WTC11 (cell line): ENCODE data around the gene GRAMD1B. TPM values are rescaled to one million over a fixed set of nuclear protein-coding genes. Genes with fewer than 3 reads are reported as not detected.

Experiments used
- ATAC-seq: fragments of 200-7000 bp; cut with Tn5 transposase; 2 replicates; pipeline ENCODE4 v1.10.0; 2021; ENCODE audit warnings: mild to moderate bottlenecking, moderate library complexity
- CTCF ChIA-PET: fragments of 300-600 bp; sonication (Branson Sonifier 250); formaldehyde crosslinking; loops from one replicate; lab custom pipeline; 2021; ENCODE audit warnings: antibody characterized with exemption; lab: Charles Lee
- POLR2A ChIA-PET: fragments of 350-600 bp; sonication (Branson Sonifier 250); formaldehyde crosslinking; loops from one replicate; lab custom pipeline; 2021; ENCODE audit warnings: antibody characterized with exemption; lab: Charles Lee
- DNase-seq: peaks from one replicate; pipeline ENCODE4 v3.0.0; 2021; ENCODE audit warnings: low spot score
- H3K27ac Mint-ChIP-seq: 2 replicates; pipeline ENCODE4 v1.8.0; 2021; ENCODE audit warnings: mixed read lengths
- H3K27me3 Mint-ChIP-seq: 2 replicates; pipeline ENCODE4 v1.8.0; 2021; ENCODE audit warnings: low read depth, mild to moderate bottlenecking, moderate library complexity, mixed read lengths
- H3K36me3 Mint-ChIP-seq: 2 replicates; pipeline ENCODE4 v1.8.0; 2021; ENCODE audit warnings: mixed read lengths
- H3K4me1 Mint-ChIP-seq: 2 replicates; pipeline ENCODE4 v1.8.0; 2022; ENCODE audit warnings: mixed read lengths
- H3K4me3 Mint-ChIP-seq: 2 replicates; pipeline ENCODE4 v1.8.0; 2021; ENCODE audit warnings: mild to moderate bottlenecking, moderate library complexity, mixed read lengths
- H3K9me3 Mint-ChIP-seq: 2 replicates; pipeline ENCODE4 v1.8.0; 2021; ENCODE audit warnings: mixed read lengths
- ELF4 ChIP-seq: sonication (generic); formaldehyde crosslinking; IDR thresholded peaks from 2 replicates; pipeline ENCODE4 v1.8.1; 2022; ENCODE audit warnings: low read depth, mild to moderate bottlenecking, moderate library complexity, missing genetic modification reagents
- IRF2 ChIP-seq: sonication (generic); formaldehyde crosslinking; IDR thresholded peaks from 2 replicates; pipeline ENCODE4 v1.8.0; 2022; ENCODE audit warnings: low read depth, missing genetic modification reagents, borderline replicate concordance
- NFE2L1 ChIP-seq: sonication (generic); formaldehyde crosslinking; IDR thresholded peaks from 2 replicates; pipeline ENCODE4 v1.8.1; 2023; ENCODE audit warnings: missing genetic modification reagents
- SMAD3 ChIP-seq: sonication (generic); formaldehyde crosslinking; IDR thresholded peaks from 2 replicates; pipeline ENCODE4 v1.8.0; 2022; ENCODE audit warnings: missing genetic modification reagents, mild to moderate bottlenecking, borderline replicate concordance
- TCF7 ChIP-seq: sonication (generic); formaldehyde crosslinking; IDR thresholded peaks from 2 replicates; pipeline ENCODE4 v1.8.0; 2022; ENCODE audit warnings: mild to moderate bottlenecking, low read depth, missing genetic modification reagents, moderate library complexity
- ZNF219 ChIP-seq: sonication (generic); formaldehyde crosslinking; IDR thresholded peaks from 2 replicates; pipeline ENCODE4 v1.8.0; 2023; ENCODE audit warnings: missing genetic modification reagents, mild to moderate bottlenecking, borderline replicate concordance
- ZNF232 ChIP-seq: sonication (generic); formaldehyde crosslinking; IDR thresholded peaks from 2 replicates; pipeline ENCODE4 v1.8.0; 2022; ENCODE audit warnings: mild to moderate bottlenecking, missing genetic modification reagents
- ZNF263 ChIP-seq: sonication (generic); formaldehyde crosslinking; IDR thresholded peaks from 2 replicates; pipeline ENCODE4 v1.8.1; 2022; ENCODE audit warnings: low read depth, mild to moderate bottlenecking, moderate library complexity, missing genetic modification reagents
- total RNA-seq: library from RNA; stranded (reverse); gene quantifications from 3 replicates; pipeline ENCODE4 v1.2.3, GENCODE V29; 2021
- TF ChIP-seq, protein P1 (sequence below): sonication (generic); formaldehyde crosslinking; IDR thresholded peaks from 2 replicates; pipeline ENCODE4 v1.8.0; 2023; ENCODE audit warnings: missing genetic modification reagents
- TF ChIP-seq, protein P2 (sequence below): fragments of 250-450 bp; sonication (Bioruptor Pico); IDR thresholded peaks from 2 replicates; pipeline ENCODE4 v2.1.2; 2022; ENCODE audit warnings: mild to moderate bottlenecking, moderate library complexity
- TF ChIP-seq, protein P3 (sequence below): sonication (generic); formaldehyde crosslinking; IDR thresholded peaks from 2 replicates; pipeline ENCODE4 v1.8.1; 2023; ENCODE audit warnings: mild to moderate bottlenecking, missing genetic modification reagents, moderate library complexity
- TF ChIP-seq, protein P4 (sequence below): sonication (generic); formaldehyde crosslinking; IDR thresholded peaks from 2 replicates; pipeline ENCODE4 v1.8.1; 2022; ENCODE audit warnings: mild to moderate bottlenecking, moderate library complexity, missing genetic modification reagents
- TF ChIP-seq, protein P5 (sequence below): sonication (generic); formaldehyde crosslinking; IDR thresholded peaks from 2 replicates; pipeline ENCODE4 v1.8.1; 2022; ENCODE audit warnings: low read depth, mild to moderate bottlenecking, moderate library complexity, missing genetic modification reagents, borderline replicate concordance
- TF ChIP-seq, protein P6 (sequence below): sonication (generic); formaldehyde crosslinking; IDR thresholded peaks from 2 replicates; pipeline ENCODE4 v1.8.0; 2022; ENCODE audit warnings: mild to moderate bottlenecking, missing genetic modification reagents
- TF ChIP-seq, protein P7 (sequence below): sonication (generic); formaldehyde crosslinking; IDR thresholded peaks from 2 replicates; pipeline ENCODE4 v1.8.0; 2022; ENCODE audit warnings: mild to moderate bottlenecking, missing genetic modification reagents
- TF ChIP-seq, protein P8 (sequence below): sonication (generic); formaldehyde crosslinking; IDR thresholded peaks from 2 replicates; pipeline ENCODE4 v1.8.1; 2022; ENCODE audit warnings: low read depth, missing genetic modification reagents, borderline replicate concordance

GRAMD1B gene
- total RNA-seq, 1 experiment from 2014 or later, result 31.5 TPM

DNA sequence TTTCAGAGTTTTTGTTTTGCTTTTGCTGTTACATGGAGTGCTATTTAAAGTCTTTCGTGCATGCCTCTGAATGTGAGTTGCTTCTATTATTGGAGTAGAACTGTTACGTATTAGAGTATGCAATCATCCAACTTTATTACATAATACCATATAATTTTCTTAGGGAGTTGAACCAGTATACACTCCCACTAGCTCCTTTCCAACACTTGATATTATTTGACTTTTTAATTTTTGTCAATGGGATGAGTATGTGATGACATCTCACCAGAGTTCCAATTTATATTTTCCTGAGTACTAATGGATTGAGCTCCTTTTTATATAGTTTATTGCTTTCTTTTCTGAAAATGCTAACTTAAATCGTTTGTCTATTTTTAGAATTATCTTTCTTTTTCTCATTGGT lies 90.9 kb downstream of the GRAMD1B start:
- CTCF ChIA-PET, result interaction anchor here (1.0 to 3.0 kb wide), 5 partner anchors 34 to 260 kb away, joined by 3 to 12 read pairs (median 6); no protein-coding TSS in a partner anchor
- H3K4me1 Mint-ChIP-seq, result peaks cover 65% of the 10 kb centered on the region
- DNase-seq, result no peak
- POLR2A ChIA-PET, result no interaction called here
- no peak overlapping the region for H3K4me3 Mint-ChIP-seq
- no peaks in the 10 kb centered on the region for H3K27me3 Mint-ChIP-seq
- no peaks in the 10 kb centered on the region for H3K36me3 Mint-ChIP-seq
- TF ChIP-seq ZNF219 (CRISPR knock-in tag) (no peak), TCF7 (CRISPR knock-in tag) (no peak), SMAD3 (CRISPR knock-in tag) (no peak), ZNF263 (CRISPR knock-in tag) (no peak)
- TF ChIP-seq, protein P1, sequence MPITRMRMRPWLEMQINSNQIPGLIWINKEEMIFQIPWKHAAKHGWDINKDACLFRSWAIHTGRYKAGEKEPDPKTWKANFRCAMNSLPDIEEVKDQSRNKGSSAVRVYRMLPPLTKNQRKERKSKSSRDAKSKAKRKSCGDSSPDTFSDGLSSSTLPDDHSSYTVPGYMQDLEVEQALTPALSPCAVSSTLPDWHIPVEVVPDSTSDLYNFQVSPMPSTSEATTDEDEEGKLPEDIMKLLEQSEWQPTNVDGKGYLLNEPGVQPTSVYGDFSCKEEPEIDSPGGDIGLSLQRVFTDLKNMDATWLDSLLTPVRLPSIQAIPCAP (CRISPR knock-in tag), result no peak
- TF ChIP-seq, protein P2, sequence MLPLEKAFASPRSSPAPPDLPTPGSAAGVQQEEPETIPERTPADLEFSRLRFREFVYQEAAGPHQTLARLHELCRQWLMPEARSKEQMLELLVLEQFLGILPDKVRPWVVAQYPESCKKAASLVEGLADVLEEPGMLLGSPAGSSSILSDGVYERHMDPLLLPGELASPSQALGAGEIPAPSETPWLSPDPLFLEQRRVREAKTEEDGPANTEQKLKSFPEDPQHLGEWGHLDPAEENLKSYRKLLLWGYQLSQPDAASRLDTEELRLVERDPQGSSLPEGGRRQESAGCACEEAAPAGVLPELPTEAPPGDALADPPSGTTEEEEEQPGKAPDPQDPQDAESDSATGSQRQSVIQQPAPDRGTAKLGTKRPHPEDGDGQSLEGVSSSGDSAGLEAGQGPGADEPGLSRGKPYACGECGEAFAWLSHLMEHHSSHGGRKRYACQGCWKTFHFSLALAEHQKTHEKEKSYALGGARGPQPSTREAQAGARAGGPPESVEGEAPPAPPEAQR (CRISPR knock-in tag), result no peak
- TF ChIP-seq, protein P3, sequence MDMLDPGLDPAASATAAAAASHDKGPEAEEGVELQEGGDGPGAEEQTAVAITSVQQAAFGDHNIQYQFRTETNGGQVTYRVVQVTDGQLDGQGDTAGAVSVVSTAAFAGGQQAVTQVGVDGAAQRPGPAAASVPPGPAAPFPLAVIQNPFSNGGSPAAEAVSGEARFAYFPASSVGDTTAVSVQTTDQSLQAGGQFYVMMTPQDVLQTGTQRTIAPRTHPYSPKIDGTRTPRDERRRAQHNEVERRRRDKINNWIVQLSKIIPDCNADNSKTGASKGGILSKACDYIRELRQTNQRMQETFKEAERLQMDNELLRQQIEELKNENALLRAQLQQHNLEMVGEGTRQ, result no peak
- H3K9me3 Mint-ChIP-seq, result no peaks in the 10 kb centered on the region
- ATAC-seq, result no peak
- no peak overlapping the region for H3K27ac Mint-ChIP-seq

DNA sequence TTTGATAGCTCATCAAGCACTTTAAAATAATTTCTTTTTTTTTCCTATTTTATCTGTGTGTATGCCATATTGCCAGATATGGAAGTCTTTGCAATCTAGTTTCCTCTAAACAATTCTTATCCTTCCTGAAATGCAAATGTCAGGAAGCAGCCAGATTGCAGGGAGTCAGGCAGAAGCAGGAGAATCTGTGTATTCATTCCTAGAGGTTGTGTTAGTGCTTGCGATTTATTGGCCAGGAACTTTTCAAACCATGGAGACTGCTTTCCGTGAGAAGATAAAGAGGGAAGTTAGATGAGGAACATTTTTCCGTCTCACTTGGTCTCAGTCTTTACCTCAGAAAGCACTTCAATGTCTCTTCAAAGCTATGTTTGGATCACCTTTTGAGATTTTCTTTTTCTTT lies 91.9 kb downstream of the GRAMD1B start:
- CTCF ChIA-PET, result interaction anchor here (0.9 to 1.9 kb wide), 5 partner anchors 11 to 114 kb away, joined by 3 to 6 read pairs (median 3); no protein-coding TSS in a partner anchor
- H3K36me3 Mint-ChIP-seq, result no peaks in the 10 kb centered on the region

More for the DNA sequence above, 91.9 kb downstream of the GRAMD1B start:
- Mint-ChIP-seq H3K4me3 (no peak overlapping the region), H3K9me3 (no peaks in the 10 kb centered on the region), H3K4me1 (peaks cover 73% of the 10 kb centered on the region), H3K27me3 (no peaks in the 10 kb centered on the region), H3K27ac (no peak overlapping the region)
- DNase-seq (no peak), ATAC-seq (no peak)
- TF ChIP-seq, protein P4, sequence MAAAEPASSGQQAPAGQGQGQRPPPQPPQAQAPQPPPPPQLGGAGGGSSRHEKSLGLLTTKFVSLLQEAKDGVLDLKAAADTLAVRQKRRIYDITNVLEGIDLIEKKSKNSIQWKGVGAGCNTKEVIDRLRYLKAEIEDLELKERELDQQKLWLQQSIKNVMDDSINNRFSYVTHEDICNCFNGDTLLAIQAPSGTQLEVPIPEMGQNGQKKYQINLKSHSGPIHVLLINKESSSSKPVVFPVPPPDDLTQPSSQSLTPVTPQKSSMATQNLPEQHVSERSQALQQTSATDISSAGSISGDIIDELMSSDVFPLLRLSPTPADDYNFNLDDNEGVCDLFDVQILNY (CRISPR knock-in tag), result no peak
- TF ChIP-seq, protein P5, sequence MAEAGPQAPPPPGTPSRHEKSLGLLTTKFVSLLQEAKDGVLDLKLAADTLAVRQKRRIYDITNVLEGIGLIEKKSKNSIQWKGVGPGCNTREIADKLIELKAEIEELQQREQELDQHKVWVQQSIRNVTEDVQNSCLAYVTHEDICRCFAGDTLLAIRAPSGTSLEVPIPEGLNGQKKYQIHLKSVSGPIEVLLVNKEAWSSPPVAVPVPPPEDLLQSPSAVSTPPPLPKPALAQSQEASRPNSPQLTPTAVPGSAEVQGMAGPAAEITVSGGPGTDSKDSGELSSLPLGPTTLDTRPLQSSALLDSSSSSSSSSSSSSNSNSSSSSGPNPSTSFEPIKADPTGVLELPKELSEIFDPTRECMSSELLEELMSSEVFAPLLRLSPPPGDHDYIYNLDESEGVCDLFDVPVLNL (CRISPR knock-in tag), result no peak
- TF ChIP-seq, protein P2 (CRISPR knock-in tag), result no peak
- TF ChIP-seq, protein P6, sequence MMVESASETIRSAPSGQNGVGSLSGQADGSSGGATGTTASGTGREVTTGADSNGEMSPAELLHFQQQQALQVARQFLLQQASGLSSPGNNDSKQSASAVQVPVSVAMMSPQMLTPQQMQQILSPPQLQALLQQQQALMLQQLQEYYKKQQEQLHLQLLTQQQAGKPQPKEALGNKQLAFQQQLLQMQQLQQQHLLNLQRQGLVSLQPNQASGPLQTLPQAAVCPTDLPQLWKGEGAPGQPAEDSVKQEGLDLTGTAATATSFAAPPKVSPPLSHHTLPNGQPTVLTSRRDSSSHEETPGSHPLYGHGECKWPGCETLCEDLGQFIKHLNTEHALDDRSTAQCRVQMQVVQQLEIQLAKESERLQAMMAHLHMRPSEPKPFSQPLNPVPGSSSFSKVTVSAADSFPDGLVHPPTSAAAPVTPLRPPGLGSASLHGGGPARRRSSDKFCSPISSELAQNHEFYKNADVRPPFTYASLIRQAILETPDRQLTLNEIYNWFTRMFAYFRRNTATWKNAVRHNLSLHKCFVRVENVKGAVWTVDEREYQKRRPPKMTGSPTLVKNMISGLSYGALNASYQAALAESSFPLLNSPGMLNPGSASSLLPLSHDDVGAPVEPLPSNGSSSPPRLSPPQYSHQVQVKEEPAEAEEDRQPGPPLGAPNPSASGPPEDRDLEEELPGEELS (CRISPR knock-in tag), result no peak
- TF ChIP-seq, protein P7, sequence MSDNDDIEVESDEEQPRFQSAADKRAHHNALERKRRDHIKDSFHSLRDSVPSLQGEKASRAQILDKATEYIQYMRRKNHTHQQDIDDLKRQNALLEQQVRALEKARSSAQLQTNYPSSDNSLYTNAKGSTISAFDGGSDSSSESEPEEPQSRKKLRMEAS (CRISPR knock-in tag), result no peak
- no peak for TF ChIP-seq ZNF232 (CRISPR knock-in tag)
- TF ChIP-seq, protein P8, sequence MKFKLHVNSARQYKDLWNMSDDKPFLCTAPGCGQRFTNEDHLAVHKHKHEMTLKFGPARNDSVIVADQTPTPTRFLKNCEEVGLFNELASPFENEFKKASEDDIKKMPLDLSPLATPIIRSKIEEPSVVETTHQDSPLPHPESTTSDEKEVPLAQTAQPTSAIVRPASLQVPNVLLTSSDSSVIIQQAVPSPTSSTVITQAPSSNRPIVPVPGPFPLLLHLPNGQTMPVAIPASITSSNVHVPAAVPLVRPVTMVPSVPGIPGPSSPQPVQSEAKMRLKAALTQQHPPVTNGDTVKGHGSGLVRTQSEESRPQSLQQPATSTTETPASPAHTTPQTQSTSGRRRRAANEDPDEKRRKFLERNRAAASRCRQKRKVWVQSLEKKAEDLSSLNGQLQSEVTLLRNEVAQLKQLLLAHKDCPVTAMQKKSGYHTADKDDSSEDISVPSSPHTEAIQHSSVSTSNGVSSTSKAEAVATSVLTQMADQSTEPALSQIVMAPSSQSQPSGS (CRISPR knock-in tag), result no peak
- no peak for TF ChIP-seq IRF2 (CRISPR knock-in tag)
- TF ChIP-seq ELF4, result no peak
- TF ChIP-seq, protein P3, result no peak
- TF ChIP-seq, protein P1 (CRISPR knock-in tag), result no peak
- no peak for TF ChIP-seq SMAD3 (CRISPR knock-in tag)
- TF ChIP-seq TCF7 (CRISPR knock-in tag), result no peak
- TF ChIP-seq NFE2L1 (CRISPR knock-in tag), result no peak
- POLR2A ChIA-PET, result no interaction called here
